Endothelial cell (in vitro differentiated cells): Measurements from ENCODE around the gene RAB11A. TPM values are rescaled to one million over a fixed set of nuclear protein-coding genes. Genes with fewer than 3 reads are reported as not detected.
"Not testable (repeated sequence)": the region's sequence is repeated elsewhere in the genome, so short reads cannot be mapped to it uniquely, and the experiment has no call there.

Source experiments
- DNase-seq: peaks from one replicate; pipeline ENCODE4 v3.0.0; 2021; ENCODE audit warnings: low spot score
- H3K27ac Mint-ChIP-seq: one replicate; pipeline ENCODE4 v1.8.0; 2021; ENCODE audit warnings: mixed read lengths, inconsistent platforms; ENCODE audit not compliant: unreplicated experiment
- H3K27me3 Mint-ChIP-seq: one replicate; pipeline ENCODE4 v1.8.0; 2021; ENCODE audit warnings: mild to moderate bottlenecking, moderate library complexity, mixed read lengths, inconsistent platforms; ENCODE audit not compliant: unreplicated experiment
- H3K36me3 Mint-ChIP-seq: one replicate; pipeline ENCODE4 v1.8.0; 2021; ENCODE audit warnings: mild to moderate bottlenecking, low read depth, mixed read lengths, inconsistent platforms; ENCODE audit not compliant: unreplicated experiment
- H3K4me1 Mint-ChIP-seq: one replicate; pipeline ENCODE4 v1.8.0; 2021; ENCODE audit warnings: mild to moderate bottlenecking, mixed read lengths, inconsistent platforms; ENCODE audit not compliant: unreplicated experiment
- H3K4me3 Mint-ChIP-seq: one replicate; pipeline ENCODE4 v1.8.0; 2021; ENCODE audit warnings: mild to moderate bottlenecking, mixed read lengths, inconsistent platforms; ENCODE audit not compliant: unreplicated experiment
- H3K9me3 Mint-ChIP-seq: one replicate; pipeline ENCODE4 v1.8.0; 2021; ENCODE audit warnings: mixed read lengths, inconsistent platforms; ENCODE audit not compliant: unreplicated experiment
- CTCF ChIP-seq: fragments of 200-600 bp; sonication (generic); IDR thresholded peaks from one replicate; pipeline ENCODE4 v1.5.0; 2021; ENCODE audit warnings: antibody characterized with exemption; ENCODE audit not compliant: unreplicated experiment
- total RNA-seq: library from RNA; stranded (reverse); fragmentation: NEBNext Ultra II Directional; extraction: Animal tissue kit (Norgen Biotek cat#: 25700); gene quantifications from one replicate; pipeline ENCODE4 v1.2.1, GENCODE V29; 2021; ENCODE audit not compliant: unreplicated experiment

The RAB11A gene
- total RNA-seq, 1 donor from 2014 or later: 482 TPM

- Mint-ChIP-seq H3K36me3 (peaks cover 17% of the 10 kb centered on the region), H3K4me1 (peaks cover 14% of the 10 kb centered on the region), H3K9me3 (no peaks in the 10 kb centered on the region), H3K4me3 (peak overlapping the region; percentile 100), H3K27ac (peak overlapping the region; percentile 98), H3K27me3 (peaks cover 25% of the 10 kb centered on the region)
- TF ChIP-seq CTCF: no peak
- peak; percentile 54 for DNase-seq
Measured at GRCh38 chr15:65869954-65870871, 922 bp downstream of the RAB11A start.

GRCh38 chr15:65870889-65871533 is 1.7 kb downstream of the RAB11A start:
- Mint-ChIP-seq H3K4me3 (peak overlapping the region; percentile 100), H3K27ac (peak overlapping the region; percentile 98), H3K4me1 (peaks cover 14% of the 10 kb centered on the region), H3K27me3 (peaks cover 25% of the 10 kb centered on the region), H3K36me3 (peaks cover 17% of the 10 kb centered on the region), H3K9me3 (no peaks in the 10 kb centered on the region)
- TF ChIP-seq CTCF: no peak
- no peak for DNase-seq

- Mint-ChIP-seq H3K36me3 (peaks cover 17% of the 10 kb centered on the region), H3K4me1 (peaks cover 14% of the 10 kb centered on the region), H3K27me3 (peaks cover 25% of the 10 kb centered on the region)
- H3K9me3 Mint-ChIP-seq, H3K27ac Mint-ChIP-seq, DNase-seq, H3K4me3 Mint-ChIP-seq: not testable (repeated sequence)
Measured at GRCh38 chr15:65871886-65872285, 2.6 kb downstream of the RAB11A start.

GRCh38 chr15:65872596-65872995 is 3.3 kb downstream of the RAB11A start:
- H3K9me3 Mint-ChIP-seq, DNase-seq, H3K4me3 Mint-ChIP-seq: not testable (repeated sequence)
- H3K4me1 Mint-ChIP-seq: peaks cover 14% of the 10 kb centered on the region
- H3K36me3 Mint-ChIP-seq: peaks cover 21% of the 10 kb centered on the region
- peak overlapping the region; percentile 30 for H3K27ac Mint-ChIP-seq
- H3K27me3 Mint-ChIP-seq: peaks cover 25% of the 10 kb centered on the region

GRCh38 chr15:65873256-65873655 is 4.0 kb downstream of the RAB11A start:
- Mint-ChIP-seq H3K27ac (no peak overlapping the region), H3K36me3 (peaks cover 24% of the 10 kb centered on the region), H3K9me3 (no peaks in the 10 kb centered on the region), H3K4me1 (peaks cover 14% of the 10 kb centered on the region), H3K4me3 (no peak overlapping the region), H3K27me3 (peaks cover 25% of the 10 kb centered on the region)
- no peak for DNase-seq
- no peak for TF ChIP-seq CTCF
